Large intestine (tissue), 3 donors: ENCODE results near the gene ANKRD44. TPM values are rescaled to one million over a fixed set of nuclear protein-coding genes. Genes with fewer than 3 reads are reported as not detected.

ENCODE experiments used
- DNase-seq, 2 donors: peaks; one replicate each; pipeline versions ENCODE4 v3.0.0 to v3.0.0-alpha.2; 2013
- H3K27ac ChIP-seq: one replicate; pipeline ENCODE4 v1.5.1; 2013; ENCODE audit warnings: low read length
- H3K27me3 ChIP-seq: 2 replicates; pipeline ENCODE4 v1.6.1; 2013; ENCODE audit warnings: low read length; ENCODE audit not compliant: control insufficient read depth, insufficient read depth
- H3K36me3 ChIP-seq: 2 replicates; pipeline ENCODE4 v1.6.1; 2013; ENCODE audit warnings: low read length; ENCODE audit not compliant: control insufficient read depth, insufficient read depth
- H3K4me1 ChIP-seq: one replicate; pipeline ENCODE4 v1.6.1; 2013; ENCODE audit warnings: low read length; ENCODE audit not compliant: control insufficient read depth, insufficient read depth
- H3K4me3 ChIP-seq: one replicate; pipeline ENCODE4 v1.5.1; 2013; ENCODE audit warnings: low read length
- H3K9me3 ChIP-seq: one replicate; pipeline ENCODE4 v1.6.1; 2013; ENCODE audit warnings: mild to moderate bottlenecking, low read depth, low read length, moderate library complexity; ENCODE audit not compliant: control insufficient read depth
- WGBS: methylation state at CpG from one replicate; pipeline ENCODE4 v1.1.5; 2013; ENCODE audit warnings: low lambda C conversion rate; ENCODE audit not compliant: insufficient coverage; 5-methylcytosine and 5-hydroxymethylcytosine counted together
- polyA plus RNA-seq: library from polyadenylated mRNA; unstranded; fragments of 120-200 nt; gene quantifications from one replicate; pipeline ENCODE4 v1.2.1, GENCODE V29; 2013

Gene ANKRD44
- polyA plus RNA-seq, 1 donor, result 8.4 TPM

- H3K36me3 ChIP-seq, result no peaks in the 10 kb centered on the region
- 100% methylated on average over 1 of the region's 3 CpGs for WGBS
Observed at GRCh38 chr2:196967775-196968174, 342.8 kb downstream of the ANKRD44 start.

GRCh38 chr2:196967116-196967515, 343.5 kb downstream of the ANKRD44 start:
- peaks cover 4% of the 10 kb centered on the region for H3K9me3 ChIP-seq
- WGBS, result 0% methylated on average over 1 of the region's 7 CpGs
- peak overlapping the region; percentile 1 for H3K4me3 ChIP-seq
- H3K4me1 ChIP-seq, result peaks cover 11% of the 10 kb centered on the region
- no peak overlapping the region for H3K27ac ChIP-seq
- H3K36me3 ChIP-seq, result no peaks in the 10 kb centered on the region
- no peaks in the 10 kb centered on the region for H3K27me3 ChIP-seq
- DNase-seq, result no peak

More at GRCh38 chr2:196967775-196968174, 342.8 kb downstream of the ANKRD44 start:
- H3K4me1 ChIP-seq, result peaks cover 11% of the 10 kb centered on the region
- H3K4me3 ChIP-seq, result no peak overlapping the region
- no peak overlapping the region for H3K27ac ChIP-seq
- no peak for DNase-seq
- H3K27me3 ChIP-seq, result no peaks in the 10 kb centered on the region
- H3K9me3 ChIP-seq, result peaks cover 4% of the 10 kb centered on the region

DNA sequence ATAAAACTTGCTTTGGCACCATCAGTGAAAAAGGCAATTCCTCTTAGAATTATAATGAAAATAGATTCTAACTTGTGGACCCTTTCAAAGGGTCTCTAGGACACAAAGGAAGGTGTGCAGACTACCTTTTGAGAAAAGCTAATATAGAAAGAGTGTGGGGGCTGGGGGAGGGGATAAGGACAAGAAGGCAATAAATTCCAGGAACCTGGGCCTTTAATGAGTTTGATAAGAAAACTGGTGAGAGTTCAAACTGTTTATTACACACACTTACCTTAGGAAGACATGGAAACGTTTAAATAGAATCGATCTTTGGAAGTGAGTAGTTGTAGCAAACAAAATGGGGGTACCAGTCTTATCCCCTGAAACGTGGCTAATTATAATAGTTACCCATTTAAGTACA, 344.5 kb downstream of the ANKRD44 start:
- peak; percentile 29 to 63 for DNase-seq
- H3K27me3 ChIP-seq, result no peaks in the 10 kb centered on the region
- H3K4me1 ChIP-seq, result peaks cover 11% of the 10 kb centered on the region
- 15% methylated on average over 3 of the region's 3 CpGs for WGBS
- peak overlapping the region; percentile 36 for H3K27ac ChIP-seq
- H3K36me3 ChIP-seq, result no peaks in the 10 kb centered on the region
- no peak overlapping the region for H3K4me3 ChIP-seq
- H3K9me3 ChIP-seq, result peaks cover 4% of the 10 kb centered on the region

DNA sequence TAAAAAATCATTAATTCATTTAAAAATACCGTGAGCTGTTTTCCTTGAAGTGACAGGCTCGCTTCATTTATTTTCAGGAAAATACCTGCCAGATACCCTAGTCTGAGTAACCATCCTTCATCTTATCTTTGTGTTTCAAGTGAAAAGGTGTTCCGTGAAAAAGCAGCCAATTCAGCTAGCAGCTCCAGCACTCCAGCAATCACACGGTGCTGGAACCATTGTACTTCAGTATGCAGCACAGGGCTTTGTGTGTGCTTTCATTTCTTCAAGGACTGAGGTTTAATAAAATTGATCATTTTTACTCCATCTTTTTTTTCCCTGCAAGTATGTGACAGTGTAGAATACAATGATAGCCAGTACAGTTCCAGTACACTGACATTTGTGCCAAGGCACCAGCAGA, 344.9 kb downstream of the ANKRD44 start:
- H3K27me3 ChIP-seq, result no peaks in the 10 kb centered on the region
- no peaks in the 10 kb centered on the region for H3K36me3 ChIP-seq
- 39% methylated on average over 2 of the region's 4 CpGs for WGBS

GRCh38 chr2:196963961-196964360, 346.6 kb downstream of the ANKRD44 start:
- WGBS, result no CpG with 5 or more reads among the region's 1 CpG
- Histone ChIP-seq H3K36me3 (no peaks in the 10 kb centered on the region), H3K4me1 (peaks cover 16% of the 10 kb centered on the region), H3K9me3 (peaks cover 4% of the 10 kb centered on the region), H3K4me3 (no peak overlapping the region), H3K27ac (no peak overlapping the region), H3K27me3 (no peaks in the 10 kb centered on the region)
- no peak for DNase-seq

More for the DNA sequence above, 344.9 kb downstream of the ANKRD44 start:
- H3K4me1 ChIP-seq, result peaks cover 11% of the 10 kb centered on the region
- no peak overlapping the region for H3K27ac ChIP-seq
- H3K4me3 ChIP-seq, result no peak overlapping the region
- peaks cover 4% of the 10 kb centered on the region for H3K9me3 ChIP-seq
- peak in 1 of 2 donors; percentile 29 for DNase-seq

DNA sequence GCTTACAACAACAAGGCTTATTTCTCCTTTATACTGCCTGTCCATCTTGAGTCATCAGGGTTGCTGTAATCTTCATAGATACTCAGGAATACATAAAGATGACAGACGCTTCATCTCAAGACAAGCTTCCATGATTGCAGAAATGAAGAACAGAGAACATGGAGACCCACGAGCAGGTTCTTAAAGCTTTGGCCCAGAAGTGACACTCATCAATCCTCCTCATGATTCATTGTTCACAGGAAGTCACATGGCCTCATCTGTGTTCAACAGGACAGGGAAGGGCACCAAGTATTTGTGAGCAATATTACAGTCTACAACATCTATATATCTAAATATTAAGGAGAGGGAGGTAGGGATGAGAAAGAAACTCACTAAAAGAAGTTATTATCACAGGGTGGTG, 347.5 kb downstream of the ANKRD44 start:
- H3K4me1 ChIP-seq, result peaks cover 14% of the 10 kb centered on the region
- no peaks in the 10 kb centered on the region for H3K27me3 ChIP-seq
- no peak overlapping the region for H3K4me3 ChIP-seq
- no peaks in the 10 kb centered on the region for H3K36me3 ChIP-seq
- no peak for DNase-seq
- peaks cover 4% of the 10 kb centered on the region for H3K9me3 ChIP-seq
- no CpG with 5 or more reads among the region's 2 CpGs for WGBS
- H3K27ac ChIP-seq, result no peak overlapping the region

DNA sequence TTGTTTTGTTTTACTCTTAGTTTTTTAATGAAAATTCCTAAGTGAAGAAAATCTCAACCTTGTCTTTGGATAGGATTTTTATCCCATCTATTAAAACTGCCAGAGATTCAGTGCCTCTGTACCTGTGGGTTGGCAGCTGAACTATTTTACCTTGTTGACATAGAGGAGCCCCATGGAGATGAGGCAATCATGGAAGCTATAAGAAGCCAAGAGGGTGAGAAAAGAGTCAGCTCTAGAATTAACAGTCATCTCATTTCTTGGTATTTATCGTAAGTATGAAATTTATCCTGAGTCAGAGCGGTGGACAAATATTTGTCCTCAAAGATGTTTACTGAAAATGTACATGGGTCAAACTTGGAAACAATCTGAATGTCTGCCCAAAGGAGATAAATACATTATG, 348.3 kb downstream of the ANKRD44 start:
- Histone ChIP-seq H3K27me3 (no peaks in the 10 kb centered on the region), H3K4me3 (no peak overlapping the region), H3K4me1 (peaks cover 13% of the 10 kb centered on the region), H3K36me3 (no peaks in the 10 kb centered on the region), H3K9me3 (no peaks in the 10 kb centered on the region), H3K27ac (no peak overlapping the region)
- no peak for DNase-seq
- WGBS, result no CpG with 5 or more reads among the region's 2 CpGs

- Histone ChIP-seq H3K27ac (no peak overlapping the region), H3K36me3 (no peaks in the 10 kb centered on the region), H3K27me3 (no peaks in the 10 kb centered on the region), H3K4me1 (peaks cover 10% of the 10 kb centered on the region), H3K4me3 (no peak overlapping the region), H3K9me3 (no peaks in the 10 kb centered on the region)
- DNase-seq, result no peak
Observed at GRCh38 chr2:196961889-196962288, 348.7 kb downstream of the ANKRD44 start.

GRCh38 chr2:196959734-196960338, 350.7 kb downstream of the ANKRD44 start:
- no peaks in the 10 kb centered on the region for H3K9me3 ChIP-seq
- no peaks in the 10 kb centered on the region for H3K36me3 ChIP-seq
- peak; percentile 42 to 69 for DNase-seq
- no CpG with 5 or more reads among the region's 3 CpGs for WGBS
- H3K4me3 ChIP-seq, result no peak overlapping the region
- H3K27ac ChIP-seq, result peak overlapping the region; percentile 41
- no peaks in the 10 kb centered on the region for H3K27me3 ChIP-seq
- H3K4me1 ChIP-seq, result peaks cover 5% of the 10 kb centered on the region

DNA sequence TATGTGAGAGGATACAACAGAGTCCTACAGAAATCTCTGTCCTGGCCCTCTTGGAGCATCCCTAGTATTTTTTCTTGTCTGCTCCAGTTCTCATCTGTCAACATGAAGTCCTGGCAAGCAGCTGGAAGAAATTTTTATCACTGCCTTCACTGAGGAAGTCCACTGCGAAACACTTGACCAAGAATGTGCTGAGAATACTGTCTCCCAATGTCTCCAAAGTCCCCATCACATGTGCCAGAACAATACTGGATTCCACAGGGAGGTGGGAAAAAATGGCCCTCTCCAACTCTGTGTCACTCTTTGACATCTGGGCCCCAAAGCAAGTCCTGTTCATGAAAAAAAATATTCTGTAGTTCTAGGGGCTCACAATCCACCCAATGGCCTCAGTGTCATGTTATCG, 351.3 kb downstream of the ANKRD44 start:
- no CpG with 5 or more reads among the region's 2 CpGs for WGBS

DNA sequence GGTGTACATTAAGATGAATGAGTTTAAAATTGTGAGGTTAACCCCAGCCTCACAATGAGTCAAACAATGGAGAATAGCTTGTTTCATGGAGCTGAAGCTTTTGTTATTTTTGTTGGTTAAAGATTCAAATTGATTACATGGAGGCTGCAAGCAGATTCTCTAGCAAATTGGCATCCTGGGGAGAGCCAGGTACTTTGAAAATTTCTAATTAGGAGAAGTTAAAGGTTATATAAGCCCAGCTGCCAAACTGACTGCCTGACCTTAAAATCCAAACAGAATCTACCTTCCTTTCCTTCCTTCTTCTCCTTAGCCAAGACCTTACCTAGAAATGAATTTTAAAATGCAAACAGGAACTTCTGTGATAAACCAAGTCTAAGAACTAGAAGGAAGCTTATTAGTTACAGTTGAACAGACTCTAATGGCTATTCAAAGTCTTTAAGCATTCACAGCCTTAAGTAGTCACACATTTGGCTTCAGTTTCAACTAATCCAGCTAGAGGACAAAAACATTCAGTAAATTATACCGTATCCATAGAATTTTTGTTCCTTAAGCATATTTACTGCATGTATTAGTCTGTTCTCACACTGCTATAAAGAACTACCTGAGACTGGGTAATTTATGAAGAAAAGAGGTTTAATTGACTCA, 352.6 kb downstream of the ANKRD44 start:
- H3K9me3 ChIP-seq, result no peaks in the 10 kb centered on the region
- H3K27ac ChIP-seq, result no peak overlapping the region
- WGBS, result no CpG with 5 or more reads among the region's 1 CpG
- no peak for DNase-seq
- no peaks in the 10 kb centered on the region for H3K27me3 ChIP-seq
- no peaks in the 10 kb centered on the region for H3K36me3 ChIP-seq
- peaks cover 5% of the 10 kb centered on the region for H3K4me1 ChIP-seq
- H3K4me3 ChIP-seq, result no peak overlapping the region

More for the DNA sequence above, 351.3 kb downstream of the ANKRD44 start:
- H3K36me3 ChIP-seq, result no peaks in the 10 kb centered on the region
- H3K4me3 ChIP-seq, result no peak overlapping the region
- no peaks in the 10 kb centered on the region for H3K27me3 ChIP-seq
- no peak for DNase-seq
- peaks cover 5% of the 10 kb centered on the region for H3K4me1 ChIP-seq
- no peak overlapping the region for H3K27ac ChIP-seq
- no peaks in the 10 kb centered on the region for H3K9me3 ChIP-seq
